HEK293 (cell line): ENCODE data around the gene GTF2F2.

Experiments used
- CTCF ChIA-PET: fragments of 350-600 bp; formaldehyde crosslinking; extraction: SDS; loops from one replicate; lab custom pipeline; 2021; ENCODE audit warnings: antibody characterized with exemption; lab: Yijun Ruan, JAX
- POLR2A ChIA-PET: fragments of 300-600 bp; formaldehyde crosslinking; extraction: SDS; loops from one replicate; lab custom pipeline; 2020; ENCODE audit warnings: antibody characterized with exemption, inconsistent platforms; lab: Yijun Ruan, JAX
- H3K27ac ChIP-seq: fragments of 200-500 bp; sonication (Bioruptor generic); 2 replicates; pipeline ENCODE4 v1.5.1; 2014; ENCODE audit warnings: low read depth, low read length, control low read depth, inconsistent platforms; ENCODE audit errors: extremely low read depth
- H3K36me3 ChIP-seq, 2 experiments: fragments of 200-500 bp in 1 of 2; sonication (Bioruptor generic) in 1 of 2; 1 replicate in 1 of 2; 2 replicates in 1 of 2; pipeline ENCODE4 v1.5.1; 2014 to 2017; ENCODE audit warnings: inconsistent platforms in 2 of 2, low read length in 2 of 2; ENCODE audit not compliant: control insufficient read depth in 2 of 2, insufficient read depth in 1 of 2
- H3K4me1 ChIP-seq: fragments of 200-500 bp; sonication (Bioruptor generic); 2 replicates; pipeline ENCODE4 v1.5.1; 2014; ENCODE audit warnings: mild to moderate bottlenecking, low read length, inconsistent platforms; ENCODE audit not compliant: control insufficient read depth, insufficient read depth
- H3K4me3 ChIP-seq: 2 replicates; pipeline ENCODE4 v1.5.1; 2011; ENCODE audit warnings: low read depth, mild to moderate bottlenecking, control low read depth, low read length, moderate library complexity
- H3K9me3 ChIP-seq: fragments of 200-500 bp; sonication (Bioruptor generic); 2 replicates; pipeline ENCODE4 v1.5.1; 2014; ENCODE audit warnings: low read depth, low read length, inconsistent platforms; ENCODE audit not compliant: control insufficient read depth, insufficient read depth
- ATF2 ChIP-seq: fragments of 450-650 bp; formaldehyde crosslinking; IDR thresholded peaks from 2 replicates; pipeline ENCODE4 v1.5.1; 2016; ENCODE audit warnings: missing biosample characterization, missing genetic modification characterization, low read depth
- OVOL3 ChIP-seq: fragments of 450-650 bp; formaldehyde crosslinking; IDR thresholded peaks from 2 replicates; pipeline ENCODE4 v1.5.1; 2016; ENCODE audit warnings: missing biosample characterization, missing genetic modification characterization
- YY2 ChIP-seq: fragments of 450-650 bp; formaldehyde crosslinking; IDR thresholded peaks from 2 replicates; pipeline ENCODE4 v1.5.1; 2016; ENCODE audit warnings: missing biosample characterization, missing genetic modification characterization
- ZBTB26 ChIP-seq: fragments of 450-650 bp; formaldehyde crosslinking; optimal IDR thresholded peaks from 2 replicates; pipeline ENCODE3; 2016; ENCODE audit warnings: missing biosample characterization, mild to moderate bottlenecking, missing genetic modification characterization
- ZBTB6 ChIP-seq: fragments of 450-650 bp; formaldehyde crosslinking; IDR thresholded peaks from 2 replicates; pipeline ENCODE4 v1.5.1; 2017; ENCODE audit warnings: missing biosample characterization, missing genetic modification characterization
- ZNF138 ChIP-seq: fragments of 450-650 bp; formaldehyde crosslinking; IDR thresholded peaks from 2 replicates; pipeline ENCODE4 v1.5.1; 2016; ENCODE audit warnings: missing biosample characterization, missing genetic modification characterization, borderline replicate concordance
- ZNF223 ChIP-seq: fragments of 450-650 bp; formaldehyde crosslinking; IDR thresholded peaks from 2 replicates; pipeline ENCODE4 v1.5.1; 2016; ENCODE audit warnings: missing biosample characterization, missing genetic modification characterization
- ZNF239 ChIP-seq: fragments of 450-650 bp; formaldehyde crosslinking; IDR thresholded peaks from 2 replicates; pipeline ENCODE4 v1.5.1; 2016; ENCODE audit warnings: missing biosample characterization, missing genetic modification characterization
- ZNF473 ChIP-seq: fragments of 450-650 bp; formaldehyde crosslinking; IDR thresholded peaks from 2 replicates; pipeline ENCODE4 v1.5.1; 2017; ENCODE audit warnings: missing biosample characterization, missing genetic modification characterization
- ZNF514 ChIP-seq: fragments of 450-650 bp; formaldehyde crosslinking; IDR thresholded peaks from 2 replicates; pipeline ENCODE4 v1.5.1; 2016; ENCODE audit warnings: missing biosample characterization, missing genetic modification characterization
- ZNF621 ChIP-seq: fragments of 450-650 bp; formaldehyde crosslinking; IDR thresholded peaks from 2 replicates; pipeline ENCODE4 v1.5.1; 2017; ENCODE audit warnings: missing biosample characterization, missing genetic modification characterization
- ZNF629 ChIP-seq: fragments of 450-650 bp; formaldehyde crosslinking; IDR thresholded peaks from 2 replicates; pipeline ENCODE4 v1.5.1; 2017; ENCODE audit warnings: missing biosample characterization, missing genetic modification characterization
- ZNF645 ChIP-seq: fragments of 450-650 bp; formaldehyde crosslinking; IDR thresholded peaks from 2 replicates; pipeline ENCODE4; 2016; ENCODE audit warnings: missing biosample characterization, missing genetic modification characterization
- ZNF658 ChIP-seq: fragments of 450-650 bp; formaldehyde crosslinking; IDR thresholded peaks from 2 replicates; pipeline ENCODE4; 2016; ENCODE audit warnings: missing biosample characterization, missing genetic modification characterization
- ZNF704 ChIP-seq: fragments of 450-650 bp; formaldehyde crosslinking; IDR thresholded peaks from 2 replicates; pipeline ENCODE4 v1.5.1; 2016; ENCODE audit warnings: missing biosample characterization, missing genetic modification characterization
- ZNF785 ChIP-seq: fragments of 450-650 bp; formaldehyde crosslinking; IDR thresholded peaks from 2 replicates; pipeline ENCODE4 v1.5.1; 2016; ENCODE audit warnings: missing biosample characterization, missing genetic modification characterization
- ZNF843 ChIP-seq: fragments of 450-650 bp; formaldehyde crosslinking; IDR thresholded peaks from 2 replicates; pipeline ENCODE4 v1.5.1; 2016; ENCODE audit warnings: missing biosample characterization, missing genetic modification characterization
- ZSCAN4 ChIP-seq: fragments of 450-650 bp; formaldehyde crosslinking; IDR thresholded peaks from 2 replicates; pipeline ENCODE4 v1.5.1; 2017; ENCODE audit warnings: missing biosample characterization, missing genetic modification characterization

Gene GTF2F2

GRCh38 chr13:45256254-45256653, 135.9 kb downstream of the GTF2F2 start:
- POLR2A ChIA-PET, result no interaction called here
- TF ChIP-seq ZNF138 (no peak), ZNF658 (tag by site-specific recombination) (no peak), ZNF621 (tag by site-specific recombination) (no peak), ZBTB6 (tag by site-specific recombination) (no peak), YY2 (tag by site-specific recombination) (no peak), ZNF843 (no peak), ZNF223 (no peak), ZNF629 (tag by site-specific recombination) (no peak), ZNF514 (tag by site-specific recombination) (no peak), ZNF239 (tag by site-specific recombination) (no peak), ZNF473 (tag by site-specific recombination) (no peak), OVOL3 (no peak), ZNF704 (tag by site-specific recombination) (no peak), ZSCAN4 (tag by site-specific recombination) (no peak), ZNF785 (tag by site-specific recombination) (no peak), ZBTB26 (no peak)
- Histone ChIP-seq H3K36me3 (no peaks in the 10 kb centered on the region), H3K27ac (no peak overlapping the region), H3K9me3 (no peaks in the 10 kb centered on the region), H3K4me1 (peaks cover 7% of the 10 kb centered on the region; the same call in 1 of the 2 replicates), H3K4me3 (no peak overlapping the region)
- CTCF ChIA-PET, result no interaction called here

- Histone ChIP-seq H3K36me3 (no peaks in the 10 kb centered on the region), H3K27ac (no peak overlapping the region), H3K9me3 (no peaks in the 10 kb centered on the region), H3K4me1 (peaks cover 7% of the 10 kb centered on the region; the same call in 1 of the 2 replicates), H3K4me3 (no peak overlapping the region)
- CTCF ChIA-PET, result no interaction called here
- TF ChIP-seq ATF2 (tag by site-specific recombination) (peak; percentile 65), ZNF645 (no peak)
- POLR2A ChIA-PET, result no interaction called here
Observed at GRCh38 chr13:45257638-45258333, 137.5 kb downstream of the GTF2F2 start.
